ENCODE measurements around the gene PPIF. TPM values are rescaled to one million over a fixed set of nuclear protein-coding genes. Genes with fewer than 3 reads are reported as not detected.

Gene PPIF
- total RNA-seq, 6 experiments from 2014 or later: 53.7 to 106 (median 90.1) TPM

DNA sequence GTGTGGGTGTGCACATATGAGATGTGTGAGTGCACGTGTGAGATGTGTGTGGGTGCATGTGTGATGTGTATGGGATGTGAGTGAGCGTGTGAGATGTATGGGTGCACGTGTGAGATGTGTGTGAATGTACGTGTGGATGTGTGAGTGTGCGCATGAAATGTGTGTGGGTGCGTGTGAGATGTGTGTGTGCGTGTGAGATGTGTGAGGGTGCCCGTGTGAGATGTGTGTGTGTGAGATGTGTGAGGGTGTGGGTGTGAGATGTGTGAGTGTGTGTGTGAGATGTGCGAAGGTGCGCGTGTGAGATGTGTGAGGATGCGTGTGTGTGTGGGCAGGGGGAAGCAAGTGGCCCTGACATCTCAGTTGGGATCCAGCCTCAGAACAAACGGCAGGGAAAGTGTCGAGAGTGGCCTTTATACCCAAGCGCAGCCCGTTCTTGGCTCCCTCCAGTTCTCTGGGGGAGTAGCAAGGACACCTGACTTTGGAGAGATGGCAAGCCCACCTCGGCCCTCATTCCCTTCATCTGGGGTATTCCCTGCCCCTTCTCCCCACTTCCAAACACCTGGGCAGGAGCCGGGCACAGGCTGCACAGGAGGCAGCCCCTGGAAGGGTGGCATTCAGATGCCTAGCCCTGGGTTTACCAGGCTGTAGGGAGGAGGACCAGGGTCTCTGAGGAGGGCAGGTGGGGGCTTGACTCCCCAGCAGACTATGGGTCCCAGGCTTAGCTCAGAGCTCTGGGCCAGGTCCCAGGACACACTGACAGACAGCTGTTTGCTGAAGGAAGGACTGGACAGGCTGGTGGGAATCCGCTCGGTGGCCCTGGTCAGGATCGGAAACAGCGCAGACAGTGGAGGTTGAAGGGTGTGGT is 31.6 kb downstream of the PPIF start:
- 73% methylated on average over 11 of the region's 22 CpGs for WGBS (ENCODE audit: insufficient coverage, low coverage, low lambda C conversion rate, missing lambda C conversion rate)
- peak in 3 of 4 donors; percentile 2 to 23 (median 2) for ATAC-seq
- DNase-seq: no peak
- intact Hi-C loops (cut with DNase I): loop anchor here (5.0 to 10.0 kb wide), 2 partner anchors 108 to 116 kb away; no protein-coding TSS in a partner anchor
- H3K4me3 ChIP-seq: peak overlapping the region; percentile 50 to 59 (median 57)
- H3K27ac ChIP-seq: peak overlapping the region; percentile 82 to 94 (median 89)
- TF ChIP-seq, protein P1, sequence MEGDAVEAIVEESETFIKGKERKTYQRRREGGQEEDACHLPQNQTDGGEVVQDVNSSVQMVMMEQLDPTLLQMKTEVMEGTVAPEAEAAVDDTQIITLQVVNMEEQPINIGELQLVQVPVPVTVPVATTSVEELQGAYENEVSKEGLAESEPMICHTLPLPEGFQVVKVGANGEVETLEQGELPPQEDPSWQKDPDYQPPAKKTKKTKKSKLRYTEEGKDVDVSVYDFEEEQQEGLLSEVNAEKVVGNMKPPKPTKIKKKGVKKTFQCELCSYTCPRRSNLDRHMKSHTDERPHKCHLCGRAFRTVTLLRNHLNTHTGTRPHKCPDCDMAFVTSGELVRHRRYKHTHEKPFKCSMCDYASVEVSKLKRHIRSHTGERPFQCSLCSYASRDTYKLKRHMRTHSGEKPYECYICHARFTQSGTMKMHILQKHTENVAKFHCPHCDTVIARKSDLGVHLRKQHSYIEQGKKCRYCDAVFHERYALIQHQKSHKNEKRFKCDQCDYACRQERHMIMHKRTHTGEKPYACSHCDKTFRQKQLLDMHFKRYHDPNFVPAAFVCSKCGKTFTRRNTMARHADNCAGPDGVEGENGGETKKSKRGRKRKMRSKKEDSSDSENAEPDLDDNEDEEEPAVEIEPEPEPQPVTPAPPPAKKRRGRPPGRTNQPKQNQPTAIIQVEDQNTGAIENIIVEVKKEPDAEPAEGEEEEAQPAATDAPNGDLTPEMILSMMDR (IDR thresholded peaks at IDR 0.05): no peak
- TF ChIP-seq POLR2A (IDR thresholded peaks at IDR 0.05): no peak
- H3K27me3 ChIP-seq: no peaks in the 10 kb centered on the region
- H3K4me1 ChIP-seq: peaks cover 0 to 42% (median 17%) of the 10 kb centered on the region in 4 donors
- H3K36me3 ChIP-seq: no peaks in the 10 kb centered on the region
- no peaks in the 10 kb centered on the region for H3K9me3 ChIP-seq

DNA sequence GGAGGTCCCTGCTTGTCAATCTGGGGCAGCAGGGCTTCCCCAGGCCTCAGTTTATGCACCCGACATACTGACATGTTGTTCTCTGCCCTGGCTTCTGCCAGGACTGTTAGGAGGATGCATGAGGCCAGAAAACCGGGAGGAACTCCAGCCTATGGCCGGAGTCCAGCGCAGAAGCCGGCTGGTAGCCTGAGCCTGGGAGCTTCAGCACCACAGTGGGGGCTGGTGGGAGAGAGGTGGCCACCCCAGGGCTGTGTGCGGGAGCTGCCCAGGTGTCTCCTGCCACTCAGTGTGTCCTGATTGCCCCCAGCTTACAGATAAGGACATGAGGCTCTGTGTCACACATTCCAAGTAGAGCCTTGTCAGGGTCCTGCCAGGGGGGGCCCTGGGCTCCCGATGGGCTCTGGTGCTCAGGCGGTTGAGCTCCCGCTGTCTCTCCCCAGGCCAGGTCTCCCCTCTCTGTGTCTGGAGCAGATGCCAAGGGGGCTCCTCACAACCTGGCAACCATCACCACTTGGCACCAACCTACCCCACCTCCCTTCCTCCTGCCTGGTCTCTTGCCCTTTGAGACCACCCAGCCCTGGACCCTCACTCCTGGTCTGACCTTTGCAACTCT is 32.3 kb downstream of the PPIF start:
- intact Hi-C loops (cut with DNase I): loop anchor here (5.0 to 10.0 kb wide), 2 partner anchors 108 to 115 kb away; no protein-coding TSS in a partner anchor
- Histone ChIP-seq H3K4me3 (peak overlapping the region; percentile 50 to 59 (median 57)), H3K9me3 (no peaks in the 10 kb centered on the region), H3K4me1 (peaks cover 0 to 42% (median 17%) of the 10 kb centered on the region in 4 donors), H3K36me3 (peaks cover 0 to 2% (median 0%) of the 10 kb centered on the region in 4 donors), H3K27me3 (no peaks in the 10 kb centered on the region), H3K27ac (peak overlapping the region; percentile 82 to 94 (median 89))
- WGBS (ENCODE audit: insufficient coverage, low coverage, low lambda C conversion rate, missing lambda C conversion rate): 10% methylated on average over 4 of the region's 9 CpGs
- TF ChIP-seq, protein P1 (IDR thresholded peaks at IDR 0.05): no peak
- TF ChIP-seq POLR2A (IDR thresholded peaks at IDR 0.05): peak; percentile 54
- ATAC-seq: peak; percentile 27 to 62 (median 56)
- peak in 2 of 3 donors; percentile 80 to 84 for DNase-seq

DNA sequence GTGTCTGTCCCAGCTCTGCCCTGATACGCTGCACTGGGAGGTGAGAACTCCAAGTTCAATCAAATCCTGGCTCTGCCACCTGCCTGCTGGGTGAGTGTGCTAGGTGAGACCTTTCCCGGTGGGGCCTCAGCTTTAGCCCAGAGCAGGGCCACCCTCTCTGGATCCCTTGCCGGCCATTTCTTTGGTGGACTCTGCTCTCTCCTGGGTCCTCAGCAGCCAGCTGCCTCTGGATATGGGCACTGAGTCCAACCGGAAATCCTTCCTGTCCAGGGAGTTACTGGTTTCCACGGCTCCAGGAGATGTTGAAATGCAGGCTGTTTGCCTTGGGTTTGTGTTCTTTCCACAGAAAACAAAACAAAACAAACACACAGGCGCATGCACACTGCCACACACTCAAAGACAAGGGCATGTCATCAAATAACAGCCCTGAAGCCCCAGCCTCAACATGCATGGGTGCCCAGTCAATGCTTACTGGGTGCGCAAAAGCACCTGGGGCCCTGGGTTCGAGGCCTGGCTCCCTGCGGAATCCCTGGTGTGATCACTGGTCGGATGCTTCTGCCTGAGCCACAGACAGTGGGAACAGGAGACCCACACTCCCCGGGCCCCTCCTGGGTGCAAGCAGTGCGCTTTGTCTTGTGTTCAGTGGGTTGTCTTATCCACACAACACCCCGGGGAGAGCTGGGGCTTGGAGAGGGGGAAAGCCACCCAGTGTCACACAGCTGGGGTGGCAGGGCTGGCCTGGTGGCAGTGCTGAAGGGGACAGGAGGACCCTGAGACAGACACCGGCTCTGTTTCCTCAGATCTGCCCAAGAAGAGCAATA is 33.1 kb downstream of the PPIF start:
- peak; percentile 90 for TF ChIP-seq POLR2A (IDR thresholded peaks at IDR 0.05)
- TF ChIP-seq, protein P1 (IDR thresholded peaks at IDR 0.05): no peak
- peak overlapping the region; percentile 50 to 59 (median 57) for H3K4me3 ChIP-seq
- DNase-seq: peak; percentile 71 to 94 (median 86)

More for the DNA sequence above, 33.1 kb downstream of the PPIF start:
- Histone ChIP-seq H3K27me3 (no peaks in the 10 kb centered on the region), H3K36me3 (peaks cover 0 to 2% (median 0%) of the 10 kb centered on the region in 4 donors), H3K27ac (peak overlapping the region; percentile 82 to 94 (median 89)), H3K9me3 (no peaks in the 10 kb centered on the region), H3K4me1 (peaks cover 0 to 42% (median 17%) of the 10 kb centered on the region in 4 donors)
- intact Hi-C loops (cut with DNase I): no loop called here
- 30% methylated on average over 2 of the region's 14 CpGs for WGBS (ENCODE audit: insufficient coverage, low coverage, low lambda C conversion rate, missing lambda C conversion rate)
- peak; percentile 68 to 84 (median 79) for ATAC-seq
